Left lung (tissue), 10 donors: ENCODE results near the gene COX7B2. TPM values are rescaled to one million over a fixed set of nuclear protein-coding genes. Genes with fewer than 3 reads are reported as not detected.

ENCODE experiments used
- ATAC-seq: fragments of 200-7000 bp; cut with Tn5 transposase; one replicate; pipeline ENCODE4 v1.9.1; 2020; ENCODE audit warnings: moderate library complexity
- DNase-seq, 4 donors: peaks; one replicate each; pipeline ENCODE4 v3.0.0-alpha.2; 2013 to 2020
- H3K27ac ChIP-seq, 2 donors: fragments of 200-600 bp; sonication (generic) in 1 of 2; one replicate each; pipeline versions ENCODE4 v1.5.0 to v1.8.0; 2020 to 2021
- H3K27me3 ChIP-seq, 2 donors: fragments of 200-600 bp; sonication (generic) in 1 of 2; one replicate each; pipeline versions ENCODE4 v1.5.0 to v1.8.0; 2020 to 2021
- H3K36me3 ChIP-seq, 2 donors: fragments of 200-600 bp; sonication (generic) in 1 of 2; one replicate each; pipeline versions ENCODE4 v1.5.0 to v1.8.0; 2020 to 2021
- H3K4me1 ChIP-seq, 2 donors: fragments of 200-600 bp; one replicate each; pipeline ENCODE4 v1.8.0; 2021
- H3K4me3 ChIP-seq, 2 donors: fragments of 200-600 bp; sonication (generic) in 1 of 2; one replicate each; pipeline versions ENCODE4 v1.5.0 to v1.8.0; 2020 to 2021; ENCODE audit warnings: mild to moderate bottlenecking in 1 of 2
- H3K9me3 ChIP-seq, 2 donors: fragments of 200-600 bp; sonication (generic) in 1 of 2; one replicate each; pipeline versions ENCODE4 v1.5.0 to v1.8.0; 2020 to 2021
- intact Hi-C, 2 donors: fragments of 100-400 bp; cut with DNase I; formaldehyde crosslinking; loops; one replicate each; pipeline versions ENCODE4 v1.11.2 to v1.14.2; 2022
- polyA plus RNA-seq, 6 donors: library from polyadenylated mRNA; unstranded; fragments of 120-200 nt; gene quantifications; one replicate each; pipeline ENCODE4 v1.2.1, GENCODE V29; 2013; ENCODE audit not compliant: insufficient read length in 6 of 6
- total RNA-seq, 2 donors: library from RNA; stranded (reverse); fragmentation: NEBNext Ultra II Directional; extraction: Animal tissue kit (Norgen Biotek cat#: 25700); gene quantifications; one replicate each; pipeline ENCODE4 v1.2.1, GENCODE V29; 2021
- TF ChIP-seq, protein P1 (sequence below), 2 donors: fragments of 200-600 bp; sonication (generic) in 1 of 2; IDR thresholded peaks; one replicate each; pipeline versions ENCODE4 v1.5.0 to v1.8.0; 2021; ENCODE audit warnings: antibody characterized with exemption in 2 of 2
- donor health status: DM: no; HTN: yes; CAD: no.
- donor health status: DM: no; HTN: no; CAD: no.

Gene COX7B2
- total and polyA plus RNA-seq, 8 donors, result not detected

GRCh38 chr4:46931981-46932380 lies 22.9 kb upstream of the COX7B2 start:
- Histone ChIP-seq H3K4me1 (no peaks in the 10 kb centered on the region), H3K27me3 (no peaks in the 10 kb centered on the region), H3K9me3 (no peaks in the 10 kb centered on the region), H3K27ac (no peak overlapping the region), H3K36me3 (no peaks in the 10 kb centered on the region), H3K4me3 (no peak overlapping the region)
- intact Hi-C loops, result loop anchor here in 1 of 2 donors (10.0 kb wide), 1 partner anchor 453 kb away; no protein-coding TSS in a partner anchor
- DNase-seq (peak in 2 of 4 donors; percentile 13 to 52), ATAC-seq (peak; percentile 86)
- TF ChIP-seq, protein P1, sequence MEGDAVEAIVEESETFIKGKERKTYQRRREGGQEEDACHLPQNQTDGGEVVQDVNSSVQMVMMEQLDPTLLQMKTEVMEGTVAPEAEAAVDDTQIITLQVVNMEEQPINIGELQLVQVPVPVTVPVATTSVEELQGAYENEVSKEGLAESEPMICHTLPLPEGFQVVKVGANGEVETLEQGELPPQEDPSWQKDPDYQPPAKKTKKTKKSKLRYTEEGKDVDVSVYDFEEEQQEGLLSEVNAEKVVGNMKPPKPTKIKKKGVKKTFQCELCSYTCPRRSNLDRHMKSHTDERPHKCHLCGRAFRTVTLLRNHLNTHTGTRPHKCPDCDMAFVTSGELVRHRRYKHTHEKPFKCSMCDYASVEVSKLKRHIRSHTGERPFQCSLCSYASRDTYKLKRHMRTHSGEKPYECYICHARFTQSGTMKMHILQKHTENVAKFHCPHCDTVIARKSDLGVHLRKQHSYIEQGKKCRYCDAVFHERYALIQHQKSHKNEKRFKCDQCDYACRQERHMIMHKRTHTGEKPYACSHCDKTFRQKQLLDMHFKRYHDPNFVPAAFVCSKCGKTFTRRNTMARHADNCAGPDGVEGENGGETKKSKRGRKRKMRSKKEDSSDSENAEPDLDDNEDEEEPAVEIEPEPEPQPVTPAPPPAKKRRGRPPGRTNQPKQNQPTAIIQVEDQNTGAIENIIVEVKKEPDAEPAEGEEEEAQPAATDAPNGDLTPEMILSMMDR (IDR thresholded peaks at IDR 0.05), result peak in 1 of 2 donors; percentile 43

- DNase-seq, result no peak
- H3K27me3 ChIP-seq, result no peaks in the 10 kb centered on the region
- TF ChIP-seq, protein P1 (IDR thresholded peaks at IDR 0.05), result no peak
- no peak overlapping the region for H3K27ac ChIP-seq
- no peaks in the 10 kb centered on the region for H3K36me3 ChIP-seq
- no peaks in the 10 kb centered on the region for H3K4me1 ChIP-seq
- no peak for ATAC-seq
- no peak overlapping the region for H3K4me3 ChIP-seq
- H3K9me3 ChIP-seq, result no peaks in the 10 kb centered on the region
- intact Hi-C loops, result loop anchor here in 1 of 2 donors (10.0 kb wide), 1 partner anchor 454 kb away; no protein-coding TSS in a partner anchor
Measured at GRCh38 chr4:46930891-46931290, 21.8 kb upstream of the COX7B2 start.

DNA sequence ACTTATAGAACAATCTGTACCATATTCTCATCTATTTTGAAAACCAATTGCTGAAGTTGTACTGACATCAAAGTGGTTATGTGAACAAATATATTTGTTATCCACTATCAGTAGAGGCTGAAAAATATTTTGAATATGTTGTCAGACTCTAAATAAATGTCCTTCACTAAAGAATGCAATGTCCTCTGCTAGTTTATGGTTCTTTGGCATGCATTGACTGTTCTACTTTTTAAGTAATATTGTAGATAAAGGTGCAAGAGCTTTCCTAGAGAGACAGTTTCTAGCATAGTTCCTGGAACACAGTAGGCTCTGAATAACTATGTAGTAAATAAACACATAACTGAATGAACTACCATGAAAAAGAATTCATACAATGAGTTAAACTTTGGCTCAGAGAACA lies 18.2 kb upstream of the COX7B2 start:
- intact Hi-C loops, result no loop called here
- no peaks in the 10 kb centered on the region for H3K9me3 ChIP-seq
- H3K4me3 ChIP-seq, result no peak overlapping the region
- no peaks in the 10 kb centered on the region for H3K36me3 ChIP-seq
- H3K27me3 ChIP-seq, result no peaks in the 10 kb centered on the region
- H3K4me1 ChIP-seq, result no peaks in the 10 kb centered on the region
- no peak overlapping the region for H3K27ac ChIP-seq
- ATAC-seq (no peak), DNase-seq (no peak)
- TF ChIP-seq, protein P1 (IDR thresholded peaks at IDR 0.05), result no peak

DNA sequence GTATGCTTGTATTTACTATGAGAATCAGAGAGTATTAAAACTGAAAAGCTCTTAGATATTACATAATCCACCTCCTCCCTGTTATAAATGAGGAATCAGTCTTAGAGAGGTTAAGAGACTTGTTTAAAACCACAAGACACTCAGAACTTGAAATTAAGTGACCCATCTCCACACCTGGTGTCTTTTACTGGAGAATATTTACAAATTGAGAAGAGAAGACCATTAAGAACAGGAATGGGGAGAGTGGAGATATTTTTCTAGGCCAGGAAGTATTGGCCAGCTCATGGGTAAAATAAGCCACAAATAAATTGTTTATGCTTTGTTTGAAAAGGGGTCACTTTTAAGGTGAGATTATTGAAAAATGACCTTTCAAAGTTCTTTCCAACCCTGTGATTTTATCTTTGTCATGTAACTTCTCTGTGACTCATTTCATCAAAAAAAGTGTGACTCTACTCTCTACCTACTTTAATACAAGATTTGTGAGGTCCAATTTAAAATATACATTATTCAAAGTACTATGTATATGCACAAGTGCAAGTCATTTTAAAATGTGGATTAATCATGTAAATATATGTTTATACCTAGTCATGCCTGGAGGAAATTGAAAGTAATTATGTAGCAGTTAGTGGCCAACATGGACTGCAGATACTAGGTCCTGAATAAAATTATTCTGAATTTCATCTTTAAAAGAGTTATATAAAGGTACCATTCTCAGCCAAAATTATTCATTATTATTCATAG lies 15.9 kb upstream of the COX7B2 start:
- Histone ChIP-seq H3K4me1 (no peaks in the 10 kb centered on the region), H3K4me3 (no peak overlapping the region), H3K36me3 (no peaks in the 10 kb centered on the region), H3K9me3 (no peaks in the 10 kb centered on the region), H3K27ac (no peak overlapping the region), H3K27me3 (no peaks in the 10 kb centered on the region)
- ATAC-seq (no peak), DNase-seq (no peak)
- intact Hi-C loops, result no loop called here
- TF ChIP-seq, protein P1 (IDR thresholded peaks at IDR 0.05), result no peak

GRCh38 chr4:46922205-46922604 lies 13.2 kb upstream of the COX7B2 start:
- H3K27ac ChIP-seq, result no peak overlapping the region
- DNase-seq, result no peak
- intact Hi-C loops, result no loop called here
- ATAC-seq, result no peak
- TF ChIP-seq, protein P1 (IDR thresholded peaks at IDR 0.05), result no peak
- no peak overlapping the region for H3K4me3 ChIP-seq
- H3K9me3 ChIP-seq, result no peaks in the 10 kb centered on the region
- H3K36me3 ChIP-seq, result no peaks in the 10 kb centered on the region
- H3K27me3 ChIP-seq, result no peaks in the 10 kb centered on the region
- H3K4me1 ChIP-seq, result no peaks in the 10 kb centered on the region
